ENCODE data around the gene MTMR12.

DNA sequence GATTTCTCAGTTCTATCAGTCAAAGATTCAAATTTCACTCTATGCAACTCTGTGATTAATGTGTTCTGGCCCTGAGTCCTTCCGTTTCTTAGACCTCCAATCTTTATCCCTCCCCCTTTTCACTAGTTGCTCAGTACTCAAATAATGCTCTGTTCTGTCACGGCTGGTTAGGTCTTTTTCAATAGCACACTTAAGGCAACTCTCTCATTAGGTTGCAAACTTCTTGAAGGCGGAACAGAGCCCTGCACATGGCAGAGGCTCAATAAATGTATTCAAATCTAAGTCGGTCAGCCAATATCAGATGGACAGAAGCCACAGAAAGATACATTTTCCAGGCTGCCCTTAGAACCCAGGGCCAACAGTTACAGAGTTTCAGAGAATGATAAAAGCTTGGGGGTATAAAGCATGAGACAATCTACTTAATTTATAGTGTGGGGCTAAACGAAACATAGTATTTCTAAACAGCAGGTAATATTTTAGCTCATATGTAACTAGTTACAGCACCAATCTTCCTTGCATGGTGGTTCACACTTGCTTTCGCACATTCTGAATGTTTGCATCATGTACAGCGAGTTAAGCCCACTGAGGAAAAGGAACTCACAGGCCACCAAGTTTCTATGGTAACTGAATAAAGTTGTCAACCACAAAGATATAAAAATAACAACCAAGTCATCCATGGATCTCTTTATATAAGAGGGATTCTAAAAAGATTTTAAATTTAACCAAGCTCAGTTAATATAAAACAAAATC is 71.5 kb downstream of the MTMR12 start:
- no peak for TF ChIP-seq CTCF (conservative IDR thresholded peaks at IDR 0.05; ENCODE audit: low read depth, low read length)
- no peak for TF ChIP-seq EZH2phosphoT487 (IDR thresholded peaks at IDR 0.05; ENCODE audit: borderline replicate concordance, low read length)
- TF ChIP-seq EZH2 (IDR thresholded peaks at IDR 0.05; ENCODE audit: low read length, unreplicated experiment) = no peak

All from PC-3 (cell line).